GM21717 (cell line): ENCODE data around the gene IGSF10.

Experiments used
- ATAC-seq: cut with Tn5 transposase; IDR thresholded peaks from one replicate; pipeline ENCODE4 v1.9.1; 2021; ENCODE audit warnings: mild to moderate bottlenecking, moderate library complexity; ENCODE audit not compliant: unreplicated experiment

Gene IGSF10

DNA sequence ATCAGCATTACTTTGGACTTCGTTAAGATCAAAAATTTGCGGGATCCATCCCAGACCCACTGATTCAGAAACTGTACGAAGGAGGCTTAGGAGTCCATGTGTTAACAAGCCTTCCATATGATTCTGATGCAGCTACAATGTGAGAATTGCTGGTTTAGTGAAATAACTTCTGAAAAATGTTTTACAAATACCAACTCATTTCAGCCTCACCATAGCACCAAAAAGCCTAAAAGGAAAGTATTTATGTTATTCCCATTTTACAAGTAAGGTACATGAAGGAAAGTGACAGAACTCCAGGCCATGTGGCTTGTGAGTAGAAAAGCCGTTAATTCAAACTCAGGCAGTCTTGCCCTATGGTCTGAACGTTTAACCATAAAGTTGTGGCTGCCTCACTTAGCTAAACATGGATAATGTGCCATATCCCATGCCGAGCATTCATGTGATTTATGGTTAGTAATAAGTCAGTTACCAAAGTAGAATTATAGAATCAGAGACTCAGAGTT, 1.5 kb upstream of the IGSF10 start:
- no peak for ATAC-seq

DNA sequence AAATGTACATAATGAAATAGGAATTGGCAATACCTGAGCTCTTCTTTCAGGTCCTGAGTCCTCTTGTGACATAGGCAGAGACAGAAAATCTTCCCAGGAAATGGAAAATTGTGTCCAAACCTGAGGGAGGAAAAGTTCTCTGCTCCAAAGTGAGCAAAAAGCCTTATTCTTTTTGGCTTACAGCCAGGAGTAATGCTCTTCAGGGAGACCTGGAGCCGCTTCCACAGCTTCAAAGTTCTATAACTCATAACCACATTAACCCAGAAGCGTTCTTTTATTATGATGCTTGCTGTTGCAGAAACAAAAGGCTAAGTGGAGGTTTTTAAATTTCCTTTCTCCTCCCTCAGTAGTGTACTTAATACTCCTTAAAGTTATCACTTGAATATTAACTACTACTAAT, 633 bp downstream of the IGSF10 start:
- ATAC-seq: no peak

DNA sequence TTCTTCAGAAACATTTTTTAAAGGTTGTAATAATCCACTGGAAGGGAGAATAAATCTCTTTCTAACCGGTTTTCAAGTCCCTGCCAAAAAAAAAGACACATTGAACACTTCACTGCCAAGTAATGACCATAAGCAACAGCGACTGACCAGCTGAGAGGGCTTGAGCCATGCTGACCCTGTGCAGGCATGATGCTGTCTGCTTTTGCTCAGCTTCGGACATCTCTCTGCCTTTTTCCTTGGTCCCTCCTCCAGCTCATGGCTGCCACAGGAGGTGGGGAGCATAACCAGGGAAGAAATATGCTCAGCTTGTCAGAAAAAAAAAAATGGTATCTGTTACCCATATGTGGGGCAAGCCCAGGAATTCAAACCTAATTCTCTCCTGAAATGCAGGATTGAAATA, 1.5 kb downstream of the IGSF10 start:
- ATAC-seq: no peak

DNA sequence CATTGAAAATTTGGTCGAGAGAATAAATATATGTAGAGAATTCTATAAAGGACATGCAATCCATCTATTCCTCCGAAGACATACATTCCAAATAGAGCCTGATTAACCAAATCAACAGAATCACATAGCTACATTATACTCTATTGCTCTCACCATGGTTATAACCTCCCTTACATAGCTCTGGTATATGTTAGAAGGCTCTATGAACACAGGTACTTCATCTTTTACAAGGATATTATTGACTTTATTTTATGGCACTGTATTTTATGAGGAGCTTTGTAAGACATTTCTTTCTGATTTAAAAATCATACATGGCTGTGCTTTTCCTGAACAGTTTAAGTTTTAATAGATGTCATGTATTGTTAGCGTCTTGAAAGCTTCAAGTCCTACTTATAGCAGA, 4.8 kb downstream of the IGSF10 start:
- no peak for ATAC-seq

DNA sequence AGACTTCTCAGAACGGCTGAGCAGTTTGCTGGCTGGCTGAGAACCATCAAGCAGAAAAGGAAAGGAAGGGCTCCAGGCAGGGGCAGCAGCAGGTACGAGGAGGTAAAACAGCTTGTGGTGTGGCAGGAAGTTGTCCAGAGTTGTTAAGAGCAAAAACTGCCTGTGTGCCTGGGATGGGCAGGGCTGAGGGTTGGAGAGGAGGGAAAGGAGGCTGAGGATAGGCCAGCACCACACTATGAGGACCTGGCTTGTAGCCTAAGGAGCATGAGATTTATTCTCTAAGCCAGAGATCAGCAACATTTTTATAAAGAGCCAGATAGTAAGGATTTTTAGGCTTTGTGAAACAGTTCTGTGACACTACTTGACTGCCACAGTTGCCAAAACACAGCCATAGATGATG, 8.0 kb downstream of the IGSF10 start:
- no peak for ATAC-seq

DNA sequence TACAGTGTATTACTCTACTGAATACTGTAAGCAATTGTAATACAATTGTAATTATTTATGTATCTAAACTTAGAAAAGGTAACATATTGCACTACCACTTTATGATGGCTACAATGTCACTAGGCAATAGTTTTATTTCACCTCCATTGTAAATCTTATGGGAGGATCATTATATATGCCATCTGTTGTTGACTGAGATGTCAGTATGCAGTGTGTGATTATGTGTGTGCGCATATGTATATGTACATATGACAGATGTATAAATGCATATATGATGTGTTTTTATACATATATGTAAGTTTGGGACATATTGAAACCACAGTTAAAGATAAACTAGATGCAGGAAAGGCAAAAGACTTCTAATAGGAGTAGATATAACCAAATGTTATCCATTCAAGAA, 8.5 kb downstream of the IGSF10 start:
- no peak for ATAC-seq

DNA sequence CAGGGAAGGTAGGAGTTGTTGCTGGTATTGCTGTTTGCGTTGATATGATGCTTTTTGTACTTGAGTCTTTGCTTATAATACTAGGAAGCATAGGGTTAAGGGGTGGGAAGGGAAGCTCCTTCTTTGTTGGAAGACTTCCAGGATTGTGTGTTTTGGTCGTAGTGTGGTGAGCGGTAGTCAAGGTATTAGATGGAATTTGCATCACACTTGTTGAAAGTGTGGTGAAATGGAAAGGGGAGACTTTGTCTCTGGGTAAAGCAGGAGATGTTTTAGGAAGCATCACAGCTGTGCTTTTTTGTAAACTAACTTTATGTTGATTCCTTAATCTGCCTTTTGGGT, 14.9 kb downstream of the IGSF10 start:
- no peak for ATAC-seq

DNA sequence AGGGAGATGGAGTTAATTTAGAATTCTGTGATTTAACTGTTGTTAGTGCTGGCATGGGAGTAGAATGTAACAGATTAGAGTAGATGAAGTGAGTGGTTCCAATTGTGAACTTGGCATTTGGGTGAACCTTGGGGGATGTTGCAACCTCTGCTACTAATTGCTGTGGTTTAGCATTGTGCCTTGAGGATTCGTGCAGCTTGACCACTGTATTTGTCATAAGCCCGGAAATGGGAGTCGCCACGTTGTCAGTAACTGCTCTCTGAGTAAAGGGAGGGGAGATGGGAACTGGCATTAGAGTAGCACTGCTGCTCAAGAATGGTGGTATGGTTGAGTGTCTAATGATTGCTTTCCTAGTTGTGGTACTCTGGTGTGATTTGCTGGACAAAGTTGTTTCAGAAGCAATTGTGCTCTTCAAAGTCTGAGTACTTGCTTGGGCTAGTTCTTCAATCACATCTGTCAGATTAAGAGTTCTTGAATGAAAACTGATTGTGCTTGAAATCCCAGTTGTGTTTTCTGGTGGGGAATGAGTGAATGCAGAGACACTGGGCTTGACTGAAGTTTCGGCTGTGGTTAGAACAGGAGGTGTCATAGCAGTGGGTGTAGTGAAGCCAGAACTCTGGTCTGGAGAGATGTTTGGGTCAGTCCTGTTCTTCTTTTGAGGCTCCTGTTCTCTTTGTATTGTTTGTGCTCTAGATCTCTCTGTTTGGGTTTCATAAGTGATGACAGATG, 15.4 kb downstream of the IGSF10 start:
- ATAC-seq: no peak

DNA sequence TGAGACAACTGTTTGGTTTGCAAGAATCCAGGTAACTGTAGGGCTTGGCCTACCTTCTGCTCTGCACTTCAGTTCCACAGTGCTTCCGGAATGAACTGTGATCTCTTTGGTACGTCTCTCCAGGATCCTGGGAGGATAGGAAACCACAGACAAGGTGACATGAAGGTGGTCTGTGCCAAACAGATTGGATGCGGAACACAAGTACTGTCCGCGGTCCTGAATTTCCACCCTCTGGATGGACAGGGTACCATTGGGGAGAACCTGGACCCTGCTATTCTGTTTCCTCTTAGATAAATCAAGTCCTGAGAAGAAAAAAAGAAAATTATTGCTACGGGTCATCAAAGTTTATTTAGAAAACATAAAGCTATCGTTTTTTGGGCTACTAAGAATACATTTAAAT, 17.3 kb downstream of the IGSF10 start:
- ATAC-seq: no peak

DNA sequence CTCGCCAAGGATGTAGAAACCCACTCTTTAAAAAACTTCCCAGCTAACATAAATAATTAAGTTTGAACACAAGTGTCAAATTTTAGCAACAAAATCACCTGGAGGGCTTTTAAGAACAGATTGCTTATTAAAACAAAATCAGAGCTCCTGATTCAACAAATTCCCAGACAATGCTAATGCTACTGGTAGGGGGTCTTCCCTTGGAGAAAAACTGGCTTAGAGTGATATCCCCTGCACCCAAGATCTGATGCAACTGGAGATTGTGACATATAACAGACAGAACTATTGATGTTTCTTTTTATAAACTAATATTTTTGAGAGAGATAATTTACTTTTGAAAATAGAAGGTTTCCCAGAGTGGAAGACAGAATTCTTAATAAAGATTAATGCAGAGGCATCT, 19.9 kb downstream of the IGSF10 start:
- no peak for ATAC-seq

DNA sequence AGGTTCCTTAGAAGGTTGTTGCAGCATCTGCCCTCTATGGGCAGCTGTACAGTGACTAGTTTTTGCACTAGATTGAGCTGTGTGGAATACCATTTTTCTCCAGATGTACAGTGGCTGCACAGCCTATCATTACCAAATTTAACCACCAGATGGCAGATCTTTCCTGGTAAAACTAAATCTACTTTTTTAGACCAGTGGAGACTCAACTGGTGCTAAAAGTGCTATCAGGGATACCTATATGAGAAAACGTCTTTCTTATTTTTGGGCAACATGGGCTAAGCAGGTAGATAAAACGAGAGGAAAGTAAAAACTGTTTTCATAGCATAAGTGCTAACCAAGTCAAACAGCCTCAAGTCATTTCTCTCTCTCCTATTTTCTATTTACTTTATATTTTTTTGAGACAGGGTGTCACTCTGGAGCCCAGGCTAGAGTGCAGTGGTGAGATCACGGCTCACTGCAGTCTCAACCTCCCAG, 21.2 kb downstream of the IGSF10 start:
- peak; percentile 74 for ATAC-seq

DNA sequence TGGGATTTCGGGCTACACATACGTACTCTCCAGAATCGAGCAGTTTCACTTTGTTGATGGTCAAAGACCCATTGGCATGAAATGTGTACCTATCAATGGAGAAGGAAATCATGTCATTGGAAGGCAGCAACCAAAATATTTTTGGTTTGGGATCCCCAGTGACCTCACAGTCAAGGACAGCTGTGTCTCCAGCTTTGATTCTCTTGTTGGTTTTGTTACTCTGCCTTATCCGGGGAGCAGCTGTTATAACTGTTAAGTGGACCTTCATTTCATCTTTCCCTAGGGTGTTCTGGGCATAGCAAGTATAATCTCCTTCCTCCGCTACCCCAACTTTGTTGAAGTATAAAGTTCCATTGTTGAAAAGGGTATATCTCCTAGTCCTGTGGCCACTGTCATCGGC, 23.0 kb downstream of the IGSF10 start:
- no peak for ATAC-seq

DNA sequence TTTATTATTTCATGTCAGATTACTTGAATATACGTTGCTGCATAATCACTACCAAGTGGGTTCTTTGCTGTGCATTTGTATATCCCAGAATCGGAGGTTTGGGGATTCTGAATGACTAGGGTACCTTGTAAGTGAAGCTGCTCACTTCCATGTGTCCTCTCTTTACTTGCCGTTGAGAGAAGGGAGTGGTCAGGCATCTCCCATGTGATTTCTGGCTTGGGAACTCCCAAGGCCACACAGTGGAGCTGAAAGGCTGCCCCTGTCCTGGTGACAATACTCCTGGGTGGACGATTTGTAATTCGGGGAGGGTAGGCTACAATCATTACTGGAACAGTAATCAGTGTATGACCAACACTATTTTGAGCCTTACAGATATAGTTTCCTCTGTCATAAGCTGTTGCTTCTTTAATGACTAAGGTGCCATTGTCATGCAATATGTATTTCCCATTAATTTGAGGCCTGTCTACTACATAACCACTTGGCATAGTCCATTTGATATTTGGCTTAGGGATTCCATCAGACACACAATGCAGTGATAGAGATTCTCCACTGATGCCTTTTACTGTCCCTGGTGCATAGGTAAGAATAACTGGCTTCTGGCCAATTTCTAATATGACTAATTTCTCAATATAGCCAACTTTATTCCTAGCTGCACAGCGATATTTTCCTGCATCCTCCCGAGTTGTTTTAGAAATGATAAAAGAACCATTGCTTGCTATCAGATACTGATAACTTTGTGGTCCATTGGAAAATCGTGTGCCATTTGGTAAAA, 24.0 kb downstream of the IGSF10 start:
- ATAC-seq: no peak

DNA sequence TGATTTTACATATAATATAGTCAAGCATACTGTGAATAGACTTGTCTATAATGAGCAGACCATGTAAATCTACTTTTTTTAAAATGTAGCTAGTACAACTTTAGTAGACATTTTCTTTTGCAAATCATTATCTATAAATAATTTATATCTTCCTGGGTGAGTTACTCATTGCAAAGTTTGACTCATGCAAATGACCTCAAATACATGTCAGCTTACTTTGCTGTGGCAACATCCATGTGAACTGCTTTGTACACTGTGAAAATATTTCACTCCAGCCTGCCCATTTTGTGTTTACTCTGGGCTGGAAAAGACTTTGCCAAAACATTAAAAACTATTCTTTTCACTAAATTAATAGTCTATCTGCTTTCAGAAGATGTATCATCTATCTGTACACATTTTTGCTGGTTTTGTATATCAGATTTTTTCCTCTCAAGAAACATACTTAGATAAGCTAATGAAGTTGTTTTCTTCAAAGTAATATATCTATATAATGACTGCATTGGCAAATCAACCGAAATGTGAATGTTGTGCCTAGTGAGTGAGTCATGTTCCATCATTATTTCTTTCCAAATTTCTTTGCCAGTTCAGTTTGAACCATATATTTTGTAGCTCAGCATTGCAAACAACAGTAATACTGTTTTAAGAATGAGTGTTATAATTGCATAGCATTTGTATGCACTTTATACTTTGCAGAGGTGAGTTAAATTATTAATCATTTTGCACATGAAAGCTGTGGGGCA, 26.5 kb downstream of the IGSF10 start:
- no peak for ATAC-seq

DNA sequence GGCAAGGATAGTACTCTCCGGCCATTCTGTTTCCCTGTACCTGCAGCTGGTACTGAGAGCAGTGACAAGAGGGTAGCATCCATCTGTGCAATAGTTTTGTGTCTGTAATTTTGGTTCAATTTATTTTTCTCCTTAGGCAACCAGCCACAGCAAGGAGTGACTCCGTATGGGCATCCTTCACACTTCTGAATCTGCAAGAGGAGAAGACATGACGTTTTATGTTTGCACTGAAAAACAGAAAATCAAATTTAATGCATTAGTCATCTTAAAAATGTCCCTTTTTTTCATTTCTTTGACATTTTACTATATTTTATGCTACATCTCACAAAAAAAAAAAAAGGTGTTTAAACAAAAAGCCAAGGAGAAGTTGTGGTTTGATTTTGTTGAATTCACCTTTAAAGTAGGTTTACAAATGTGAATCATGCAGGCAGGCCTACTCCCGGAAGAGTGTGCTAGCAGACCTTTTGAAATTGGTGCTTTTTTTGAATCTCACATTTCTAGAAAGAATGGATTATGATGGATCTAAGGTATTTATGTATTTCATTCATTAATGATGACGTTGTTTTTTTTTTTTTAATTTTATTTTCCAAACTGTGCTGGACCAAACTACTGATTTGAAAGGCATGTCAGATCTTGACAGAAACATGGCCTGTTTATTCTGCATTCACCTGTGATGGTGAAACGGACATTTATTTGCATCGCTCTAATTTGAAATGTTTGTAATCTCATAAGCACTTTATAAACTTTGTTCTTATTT, 28.1 kb downstream of the IGSF10 start:
- no peak for ATAC-seq

DNA sequence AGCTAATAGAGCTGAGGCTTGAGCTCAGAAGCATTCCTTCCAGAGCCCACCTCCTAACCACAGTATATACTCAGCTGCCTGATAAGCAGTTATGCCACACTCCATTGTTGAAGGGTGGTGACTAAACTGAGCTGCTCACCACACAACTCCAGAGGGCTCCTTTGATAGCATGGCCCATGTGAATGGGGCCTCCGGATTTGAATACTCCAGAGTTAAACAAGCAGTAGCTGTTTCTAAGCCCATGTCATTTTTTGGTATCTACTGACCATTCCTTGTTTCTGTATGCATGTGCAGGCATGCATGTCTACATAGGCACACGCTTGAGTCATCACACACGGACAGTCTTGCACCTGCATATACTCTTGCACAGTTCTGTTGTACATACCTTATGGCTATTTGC, 28.9 kb downstream of the IGSF10 start:
- no peak for ATAC-seq

DNA sequence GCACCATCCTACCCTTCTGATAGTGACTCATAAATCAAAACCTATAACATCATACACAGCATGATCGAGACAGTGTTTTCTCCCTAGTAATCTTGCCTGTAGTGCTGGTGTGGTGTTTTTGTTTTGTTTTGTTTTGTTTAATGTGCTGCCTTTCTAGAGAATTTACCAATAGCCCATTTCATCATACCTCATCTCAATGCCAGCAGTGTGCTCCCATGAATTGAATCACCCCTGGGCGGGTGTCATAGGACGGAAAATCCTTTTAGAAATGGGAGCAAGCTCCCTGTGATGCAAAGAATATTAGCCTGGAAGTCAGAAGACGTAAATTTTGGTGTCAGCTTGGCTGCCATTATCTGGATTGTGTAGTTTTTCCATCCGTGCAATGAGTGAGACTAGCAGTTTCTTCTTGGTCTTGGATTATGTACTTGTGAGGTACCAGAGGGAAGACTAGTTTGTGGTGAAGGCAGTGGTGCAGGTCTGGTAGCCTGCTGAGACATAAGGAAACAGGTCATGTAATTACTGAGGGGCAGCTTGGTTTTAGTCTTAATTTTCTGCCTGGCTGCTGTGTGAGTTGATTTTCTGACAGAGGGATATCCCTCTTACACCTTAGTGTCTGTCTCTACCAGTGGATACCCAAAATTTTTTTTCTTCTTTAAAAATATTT, 29.9 kb downstream of the IGSF10 start:
- ATAC-seq: no peak

DNA sequence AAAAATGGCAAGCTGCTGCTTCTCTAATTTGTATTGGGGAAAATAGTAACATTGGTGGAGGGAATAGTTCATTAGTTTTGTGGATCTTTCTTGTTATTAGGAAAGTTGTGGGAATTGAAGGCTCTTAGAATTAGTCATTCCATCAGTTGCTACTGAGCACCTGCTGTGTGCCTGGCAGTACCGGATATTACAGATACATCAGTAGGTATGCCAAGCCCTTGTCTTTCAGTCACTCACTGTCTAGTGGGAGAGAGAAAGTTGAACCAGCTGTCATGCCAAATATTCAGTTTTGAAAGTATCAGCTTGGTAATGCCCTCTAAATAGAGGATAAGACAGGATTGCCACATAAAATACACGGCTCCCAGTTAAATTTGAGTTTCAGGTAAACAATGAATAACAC, 32.5 kb downstream of the IGSF10 start:
- ATAC-seq: no peak

DNA sequence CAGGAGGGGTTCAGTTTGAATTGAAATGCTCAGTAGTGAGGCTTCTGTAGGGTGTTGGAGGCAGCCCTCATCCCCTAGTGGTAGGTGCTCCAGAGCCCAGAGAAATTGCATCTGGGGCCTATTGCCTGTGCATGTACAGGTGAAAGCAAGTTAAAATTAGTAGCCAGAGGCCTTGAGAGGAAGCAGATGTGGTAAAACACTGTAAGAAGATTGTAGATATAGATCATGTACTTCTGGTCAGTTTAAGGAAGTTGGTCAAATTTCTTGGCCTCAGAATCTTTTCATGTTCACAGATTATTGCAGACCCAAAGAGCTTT, 34.6 kb downstream of the IGSF10 start:
- no peak for ATAC-seq

DNA sequence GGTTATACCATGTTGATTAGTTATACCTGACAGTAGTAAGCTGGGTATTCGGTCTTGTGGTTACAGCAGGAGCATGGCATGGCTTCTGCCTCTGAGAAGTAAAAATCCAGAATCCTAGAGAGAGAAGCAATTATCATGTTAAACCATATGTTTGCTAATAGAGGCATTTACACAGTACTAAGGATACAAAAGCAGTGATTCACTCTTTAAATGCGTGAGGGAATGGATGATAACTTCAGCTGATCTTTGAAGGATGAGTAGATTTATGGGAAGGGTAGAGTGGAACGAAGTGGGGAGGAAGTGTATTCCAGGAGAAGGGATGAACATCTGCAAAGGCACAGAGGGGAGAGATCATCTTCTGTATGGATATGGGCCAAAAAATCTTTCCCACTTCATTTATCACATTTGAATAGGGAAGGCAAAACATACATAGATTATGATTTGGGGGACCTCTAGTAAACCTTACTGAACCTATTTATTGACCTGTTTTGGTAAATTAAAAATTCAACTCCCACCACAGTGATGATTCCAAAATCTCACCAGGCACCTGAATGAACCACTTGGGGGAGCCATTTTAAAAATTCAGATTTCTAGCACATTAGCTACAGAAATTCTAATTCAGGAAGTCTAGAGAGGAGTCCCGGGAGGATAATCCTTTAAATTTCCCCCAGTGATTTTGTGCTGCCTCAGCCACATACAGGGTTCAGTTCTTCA, 35.1 kb downstream of the IGSF10 start:
- ATAC-seq: no peak
